ENCODE data around the gene SORCS2. TPM values are rescaled to one million over a fixed set of nuclear protein-coding genes. Genes with fewer than 3 reads are reported as not detected.

SORCS2 gene
- total and polyA plus RNA-seq, 2 of the 8 experiments (the other 6 are each of a cell fraction or from before 2014, with no cell fraction given) = 0.36 to 1.8 TPM

- Histone ChIP-seq H4K5ac (ENCODE audit: insufficient read length, low read depth, low read length) (no peak overlapping the region), H3K4ac (replicated peaks; ENCODE audit: insufficient read length, low read depth, low read length) (no peak overlapping the region), H3K27me3 (replicated peaks in 1 of 4; ENCODE audit: control insufficient read depth in 3 of 4, extremely low read depth in 1 of 4, insufficient read depth in 3 of 4, low read length in 3 of 4) (no peaks in the 10 kb centered on the region; a peak in 1 of 7 replicates), H3K9me3 (ENCODE audit: insufficient read depth in 2 of 2, low read depth in 1 of 2, low read length in 1 of 2) (no peaks in the 10 kb centered on the region), H3K4me2 (ENCODE audit: insufficient read depth in 1 of 2, low read depth in 2 of 2, low read length in 2 of 2) (no peak overlapping the region), H3K23me2 (ENCODE audit: low read depth, low read length) (no peaks in the 10 kb centered on the region), H4K8ac (ENCODE audit: extremely low read depth, insufficient read depth, low read length) (no peak overlapping the region), H2BK20ac (ENCODE audit: low read length) (no peak overlapping the region), H2BK15ac (ENCODE audit: low read length) (no peak overlapping the region), H4K20me1 (replicated peaks in 1 of 2; ENCODE audit: control insufficient read depth in 1 of 2, insufficient read depth in 2 of 2, low read length in 2 of 2) (no peaks in the 10 kb centered on the region), H2BK120ac (replicated peaks; ENCODE audit: low read depth, low read length) (no peak overlapping the region), H3K36me3 (ENCODE audit: control insufficient read depth in 2 of 4, insufficient read depth in 4 of 4, low read length in 3 of 4) (no peaks in the 10 kb centered on the region), H3K23ac (ENCODE audit: insufficient read length) (no peak overlapping the region), H3K4me3 (ENCODE audit: extremely low read depth in 1 of 4, insufficient read depth in 2 of 4, low read depth in 3 of 4, low read length in 4 of 4) (no peak overlapping the region), H2BK12ac (ENCODE audit: low read depth, low read length) (no peak overlapping the region), H3K79me2 (ENCODE audit: control insufficient read depth in 1 of 2, insufficient read depth in 2 of 2, low read length in 2 of 2) (no peaks in the 10 kb centered on the region), H2BK5ac (ENCODE audit: low read depth, low read length) (no peak overlapping the region), H4K91ac (replicated peaks; ENCODE audit: insufficient read length, low read length) (no peak overlapping the region), H2AFZ (ENCODE audit: low read length) (no peak overlapping the region), H3K18ac (ENCODE audit: extremely low read depth, low read length) (no peak overlapping the region), H3K56ac (replicated peaks; ENCODE audit: insufficient read length, low read depth, low read length) (no peak overlapping the region), H3K79me1 (ENCODE audit: low read depth, low read length) (no peaks in the 10 kb centered on the region), H3K14ac (ENCODE audit: insufficient read length) (no peak overlapping the region), H2AK5ac (ENCODE audit: low read depth, low read length) (no peak overlapping the region), H3K27ac (ENCODE audit: low read depth, low read length) (no peak overlapping the region), H3K9ac (replicated peaks in 1 of 4; ENCODE audit: extremely low read depth in 1 of 4, low read depth in 3 of 4, low read length in 3 of 4) (no peak overlapping the region), H3K4me1 (replicated peaks in 1 of 4; ENCODE audit: control insufficient read depth in 3 of 4, insufficient read depth in 4 of 4, low read length in 3 of 4) (no peaks in the 10 kb centered on the region)
- WGBS, 2 experiments (ENCODE audit: extremely low coverage in 1 of 2, insufficient coverage in 1 of 2, insufficient read length in 1 of 2, insufficient replicate concordance in 2 of 2, low coverage in 1 of 2, low lambda C conversion rate in 2 of 2, missing lambda C conversion rate in 1 of 2) = 87% methylated on average over 11 of the region's 11 CpGs; no CpG with 5 or more reads in 1 of the 2 experiments
- CTCF ChIA-PET (ENCODE audit: partially characterized antibody) = interaction anchor here (0.6 to 1.3 kb wide), 3 partner anchors 12 to 277 kb away, joined by 3 to 4 read pairs (median 3); no protein-coding TSS in a partner anchor
- no peak for DNase-seq (ENCODE audit: low read depth in 1 of 2, low spot score in 2 of 2)
- POLR2A ChIA-PET (ENCODE audit: partially characterized antibody) = no interaction called here
- no peak for FAIRE-seq
- TF ChIP-seq FOSL1 (IDR thresholded peaks at IDR 0.05; ENCODE audit: insufficient read depth, low read depth, low read length) = no peak
- no peak for TF ChIP-seq SIN3A (conservative IDR thresholded peaks at IDR 0.05 in 1 of 2, IDR thresholded peaks at IDR 0.05 in 1 of 2; ENCODE audit: low read depth in 1 of 2, low read length in 2 of 2)
- TF ChIP-seq TAF1 (IDR thresholded peaks at IDR 0.05; ENCODE audit: low read depth, low read length) = no peak
- TF ChIP-seq BRCA1 (IDR thresholded peaks at IDR 0.05; ENCODE audit: low read depth, low read length) = no peak
- TF ChIP-seq SIRT6 (IDR thresholded peaks at IDR 0.05; ENCODE audit: low read length) = no peak
- no peak for TF ChIP-seq TCF12 (IDR thresholded peaks at IDR 0.05; ENCODE audit: low read depth, low read length)
- TF ChIP-seq BACH1 (IDR thresholded peaks at IDR 0.05; ENCODE audit: low read length) = no peak
- TF ChIP-seq CBX5 (IDR thresholded peaks at IDR 0.05; ENCODE audit: low read depth, low read length) = no peak
Observed at GRCh38 chr4:7501314-7501713, 309.0 kb downstream of the SORCS2 start.
